Measurements from ENCODE around the gene KAT2B.

The KAT2B gene

DNA sequence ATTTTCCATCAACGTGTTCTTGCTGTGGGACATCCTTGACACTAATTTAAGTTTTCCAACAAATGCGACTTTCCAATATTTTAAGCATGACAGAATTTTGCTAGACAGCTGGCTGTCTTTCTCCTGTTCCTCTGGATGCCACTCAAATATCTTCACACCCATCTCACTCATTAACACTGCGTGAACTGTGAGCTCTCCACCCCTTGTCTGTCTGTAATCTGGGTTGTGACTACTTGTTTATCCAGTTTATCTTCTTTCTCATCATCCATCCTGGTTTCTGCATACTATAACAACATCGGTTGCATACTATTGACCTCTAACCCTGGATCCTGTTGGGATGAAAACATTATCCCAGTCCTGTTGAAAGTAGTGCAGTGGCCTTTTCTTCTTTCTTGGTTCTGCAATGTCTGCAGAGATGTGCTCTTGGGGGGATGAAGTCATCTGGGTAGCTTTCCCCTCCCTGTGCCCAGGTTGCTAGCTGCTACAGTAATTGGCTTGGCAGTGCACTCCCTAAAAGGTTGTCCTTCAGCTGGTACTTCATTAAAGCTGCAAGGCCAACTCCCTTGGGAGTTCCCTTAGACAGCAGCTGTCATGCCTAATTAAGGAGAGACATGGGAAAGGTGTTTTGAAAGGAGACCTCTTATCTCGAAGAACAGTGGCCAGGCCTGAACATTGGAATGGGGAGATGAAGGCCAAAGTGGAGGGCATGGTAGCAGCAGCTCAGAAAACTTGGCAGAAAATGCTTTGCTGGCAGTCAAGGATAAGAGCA lies 24.7 kb downstream of the KAT2B start:
- peaks cover under 1% of the 10 kb centered on the region for H3K9me3 Mint-ChIP-seq
- H3K4me3 Mint-ChIP-seq, result no peak overlapping the region
- H3K4me1 Mint-ChIP-seq, result peaks cover 55% of the 10 kb centered on the region
- no peak for DNase-seq
- H3K36me3 Mint-ChIP-seq, result peaks cover 42% of the 10 kb centered on the region
- no peaks in the 10 kb centered on the region for H3K27me3 Mint-ChIP-seq
- CTCF ChIA-PET, result interaction anchor here (0.6 to 1.4 kb wide), 2 partner anchors 24 to 42 kb away, joined by 3 to 7 read pairs; no protein-coding TSS in a partner anchor
- H3K27ac Mint-ChIP-seq, result no peak overlapping the region

DNA sequence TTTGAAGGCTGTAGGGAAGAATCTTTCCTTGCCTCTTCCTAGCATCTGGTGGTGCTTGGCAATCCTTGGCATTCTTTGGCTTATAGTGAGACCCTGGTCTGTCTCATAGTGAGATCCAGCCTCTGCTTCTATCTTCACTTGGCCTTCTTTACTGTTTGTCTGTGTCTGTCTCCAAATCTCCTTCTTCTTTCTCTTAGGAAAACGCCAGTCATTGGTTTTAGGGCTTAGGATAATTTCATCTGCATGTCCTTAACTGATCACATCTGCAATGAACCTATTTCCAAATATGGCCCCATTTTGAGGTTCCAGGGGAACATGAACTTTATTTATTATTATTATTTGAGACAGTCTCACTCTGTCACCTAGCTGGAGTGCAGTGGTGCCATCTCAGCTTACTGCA lies 25.8 kb downstream of the KAT2B start:
- peaks cover 45% of the 10 kb centered on the region for H3K4me1 Mint-ChIP-seq
- no peak overlapping the region for H3K27ac Mint-ChIP-seq
- CTCF ChIA-PET, result no interaction called here

DNA sequence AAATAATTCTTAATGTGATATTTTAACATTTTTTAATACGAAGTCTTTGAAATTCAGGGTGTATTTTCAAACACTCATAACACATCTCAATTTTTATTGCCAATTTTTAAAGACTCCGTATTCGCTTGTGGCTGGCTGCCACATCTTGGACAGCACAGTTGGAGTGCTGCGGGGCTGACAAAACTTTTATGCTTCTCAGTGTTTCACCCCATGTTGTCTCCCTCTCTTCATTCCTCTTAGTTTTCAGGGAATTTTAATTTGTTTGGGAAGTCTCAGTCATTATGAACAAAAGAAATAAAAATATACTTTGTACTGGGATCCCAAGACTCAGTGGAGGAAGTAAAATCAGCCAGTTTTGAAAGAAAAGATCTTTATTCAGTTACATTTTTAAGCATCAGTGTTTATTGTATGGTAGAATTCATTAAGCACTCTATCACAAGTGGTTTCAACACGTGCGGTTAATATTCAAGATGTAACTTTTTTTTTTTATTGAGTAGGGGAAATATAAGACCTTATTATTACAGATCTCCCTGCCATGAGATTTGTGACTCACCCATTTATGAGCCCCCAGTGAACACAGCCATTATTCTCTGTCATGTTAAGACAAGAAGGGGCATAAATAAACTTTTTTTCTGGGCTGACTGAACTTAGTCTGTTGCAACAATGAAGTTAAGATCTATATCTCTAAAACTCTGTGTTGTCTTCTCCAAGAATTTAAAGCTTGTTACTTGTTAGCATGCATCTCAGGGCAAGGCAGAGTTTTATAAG lies 26.8 kb downstream of the KAT2B start:
- Mint-ChIP-seq H3K4me3 (no peak overlapping the region), H3K9me3 (no peaks in the 10 kb centered on the region), H3K36me3 (peaks cover 46% of the 10 kb centered on the region), H3K4me1 (peaks cover 41% of the 10 kb centered on the region), H3K27me3 (no peaks in the 10 kb centered on the region), H3K27ac (no peak overlapping the region)
- CTCF ChIA-PET, result no interaction called here
- DNase-seq, result no peak

More for the DNA sequence above, 25.8 kb downstream of the KAT2B start:
- Mint-ChIP-seq H3K9me3 (no peaks in the 10 kb centered on the region), H3K27me3 (no peaks in the 10 kb centered on the region), H3K36me3 (peaks cover 38% of the 10 kb centered on the region), H3K4me3 (no peak overlapping the region)
- no peak for DNase-seq

DNA sequence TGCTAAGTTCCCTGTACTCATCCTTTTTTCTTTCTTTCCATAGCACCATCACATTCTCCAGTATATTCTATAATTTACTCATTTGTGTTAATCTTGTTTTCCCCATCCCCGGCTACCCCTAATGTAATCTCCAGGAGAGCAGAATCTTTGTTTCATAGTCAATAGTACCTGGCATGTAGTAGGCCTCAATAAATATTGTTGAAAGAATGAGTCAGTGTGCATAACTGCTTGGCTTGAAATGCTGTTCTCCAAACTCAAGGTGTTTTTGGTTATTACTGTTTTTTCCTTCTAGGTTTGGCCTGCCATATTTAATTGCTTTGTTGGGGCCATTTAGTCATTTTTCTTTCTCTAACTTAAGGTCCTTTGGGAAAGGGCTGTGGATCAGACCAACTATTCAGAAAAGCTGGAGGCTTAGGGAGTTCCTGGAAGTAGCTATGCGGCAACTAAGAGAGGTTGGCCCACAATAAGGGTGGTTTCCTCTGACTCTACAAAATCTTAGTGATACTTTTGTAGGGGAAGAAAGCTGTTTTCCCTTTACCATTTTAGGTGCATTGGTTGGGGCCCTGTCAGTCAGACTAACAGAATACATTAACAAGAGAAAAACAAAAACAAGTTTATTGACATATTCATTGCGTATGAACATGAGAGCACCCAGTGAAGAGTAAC lies 28.4 kb downstream of the KAT2B start:
- no peaks in the 10 kb centered on the region for H3K27me3 Mint-ChIP-seq
- DNase-seq, result no peak
- H3K27ac Mint-ChIP-seq, result peak overlapping the region; percentile 70
- H3K36me3 Mint-ChIP-seq, result peaks cover 53% of the 10 kb centered on the region
- H3K4me3 Mint-ChIP-seq, result no peak overlapping the region
- no peaks in the 10 kb centered on the region for H3K9me3 Mint-ChIP-seq
- peaks cover 41% of the 10 kb centered on the region for H3K4me1 Mint-ChIP-seq
- CTCF ChIA-PET, result interaction anchor here (0.8 kb wide), 1 partner anchor 11 kb away, joined by 3 read pairs; no protein-coding TSS in a partner anchor

DNA sequence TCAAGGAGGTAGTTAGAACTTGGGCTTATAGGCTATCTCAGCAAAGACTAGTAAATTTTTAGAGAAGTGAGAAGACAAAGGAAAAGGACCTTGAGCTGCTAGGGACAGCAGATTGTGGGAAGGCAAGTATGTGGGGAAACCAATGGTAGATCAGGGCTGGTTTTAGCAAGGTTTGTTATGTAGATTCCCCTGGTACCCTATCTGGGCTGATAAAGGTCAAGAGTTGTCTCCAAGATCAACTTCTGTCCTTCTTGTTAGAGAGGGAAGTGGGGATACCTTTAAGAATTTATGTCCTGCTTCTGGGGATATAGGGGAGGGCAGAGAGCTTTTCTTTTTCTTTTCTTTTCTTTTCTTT lies 28.9 kb downstream of the KAT2B start:
- DNase-seq, result no peak
- Mint-ChIP-seq H3K4me1 (peaks cover 36% of the 10 kb centered on the region), H3K36me3 (peaks cover 56% of the 10 kb centered on the region), H3K27me3 (no peaks in the 10 kb centered on the region), H3K9me3 (no peaks in the 10 kb centered on the region), H3K27ac (peak overlapping the region; percentile 70), H3K4me3 (no peak overlapping the region)
- CTCF ChIA-PET, result interaction anchor here (0.8 kb wide), 1 partner anchor 12 kb away, joined by 3 read pairs; no protein-coding TSS in a partner anchor

DNA sequence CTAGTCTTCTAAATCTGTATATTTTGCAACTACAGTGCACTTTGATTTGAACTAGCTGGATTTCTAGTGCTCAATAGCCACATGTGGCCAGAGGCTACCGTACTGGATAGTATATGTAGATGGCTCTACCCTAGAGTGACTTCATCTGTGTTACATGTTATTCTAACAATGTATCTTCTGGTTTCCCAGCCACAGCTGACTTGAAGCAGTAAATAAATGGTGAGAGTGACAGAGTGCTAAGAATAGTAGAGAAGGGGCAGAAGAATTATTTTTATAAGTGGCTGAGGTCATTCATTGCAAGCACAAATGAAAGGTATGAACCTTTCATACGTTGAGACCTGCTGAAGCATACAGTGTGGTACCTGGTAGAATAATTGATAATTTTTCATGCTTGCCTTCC lies 30.9 kb downstream of the KAT2B start:
- Mint-ChIP-seq H3K4me3 (no peak overlapping the region), H3K27me3 (no peaks in the 10 kb centered on the region), H3K4me1 (peaks cover 26% of the 10 kb centered on the region), H3K27ac (no peak overlapping the region), H3K36me3 (peaks cover 59% of the 10 kb centered on the region), H3K9me3 (no peaks in the 10 kb centered on the region)
- CTCF ChIA-PET, result interaction anchor here (1.6 kb wide), 1 partner anchor 13 kb away, joined by 4 read pairs; no protein-coding TSS in a partner anchor
- no peak for DNase-seq

DNA sequence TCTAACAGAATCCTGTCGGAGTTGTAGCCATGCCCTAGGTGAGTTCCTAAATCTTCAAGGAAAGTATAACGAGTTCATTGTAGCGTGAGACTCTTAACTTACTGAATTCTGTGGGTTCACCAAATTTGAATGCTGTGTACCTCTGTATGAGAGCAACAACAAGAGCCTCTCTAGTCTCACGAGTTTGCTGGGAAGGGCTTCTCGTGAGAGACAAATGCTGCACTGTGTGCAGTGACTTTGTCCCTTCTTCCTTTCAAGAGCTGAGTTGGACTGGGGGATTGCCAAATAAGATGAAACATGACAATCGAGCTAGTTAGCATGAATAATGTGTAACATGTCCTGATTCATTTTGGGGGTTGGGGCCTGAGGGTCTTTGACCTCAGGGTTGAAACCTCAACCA lies 32.2 kb downstream of the KAT2B start:
- H3K9me3 Mint-ChIP-seq, result no peaks in the 10 kb centered on the region
- no peak overlapping the region for H3K4me3 Mint-ChIP-seq
- DNase-seq, result no peak
- peaks cover 69% of the 10 kb centered on the region for H3K36me3 Mint-ChIP-seq
- CTCF ChIA-PET, result no interaction called here
- no peaks in the 10 kb centered on the region for H3K27me3 Mint-ChIP-seq
- no peak overlapping the region for H3K27ac Mint-ChIP-seq
- peaks cover 27% of the 10 kb centered on the region for H3K4me1 Mint-ChIP-seq

DNA sequence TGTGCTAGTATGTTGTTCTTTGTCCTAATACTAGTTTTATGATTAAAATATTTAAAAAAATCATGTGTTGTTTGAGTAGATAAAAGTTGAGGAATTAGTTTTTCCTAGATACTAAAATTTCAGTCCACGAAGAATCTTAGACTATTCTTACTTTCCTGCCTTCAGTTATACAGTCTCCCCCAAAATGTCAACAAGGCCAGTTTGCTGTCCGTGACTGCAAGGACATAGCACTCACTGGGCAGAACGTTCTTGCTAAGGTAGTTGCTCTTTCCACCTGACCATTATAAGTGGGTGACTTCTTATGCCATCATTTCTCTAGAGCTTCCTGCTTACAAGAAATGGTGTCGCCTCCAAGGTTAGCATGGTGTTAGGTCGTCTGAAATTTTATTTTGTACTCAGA lies 32.8 kb downstream of the KAT2B start:
- H3K27me3 Mint-ChIP-seq, result no peaks in the 10 kb centered on the region
- H3K4me1 Mint-ChIP-seq, result peaks cover 27% of the 10 kb centered on the region
- H3K4me3 Mint-ChIP-seq, result no peak overlapping the region
- DNase-seq, result no peak
- peaks cover 69% of the 10 kb centered on the region for H3K36me3 Mint-ChIP-seq
- CTCF ChIA-PET, result no interaction called here
- no peak overlapping the region for H3K27ac Mint-ChIP-seq
- H3K9me3 Mint-ChIP-seq, result no peaks in the 10 kb centered on the region

DNA sequence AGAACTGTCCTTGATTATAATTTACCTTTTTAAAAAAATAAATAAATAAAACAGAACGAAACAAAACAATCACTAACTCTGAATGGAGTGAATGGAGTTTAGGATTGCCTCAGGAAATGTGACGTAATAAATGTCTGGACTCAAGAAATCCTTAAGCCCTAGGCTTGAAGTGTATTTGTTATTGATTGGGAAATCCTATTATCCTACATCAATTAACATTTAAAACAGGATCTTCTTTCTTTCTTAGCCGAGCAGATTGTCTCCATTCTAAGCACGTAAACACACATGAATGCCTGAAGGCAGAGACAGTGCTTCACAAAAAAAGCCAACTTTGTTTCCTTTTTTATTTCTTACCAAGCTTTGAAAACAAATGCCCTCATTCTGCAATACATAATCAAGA lies 33.4 kb downstream of the KAT2B start:
- Mint-ChIP-seq H3K27ac (no peak overlapping the region), H3K4me3 (no peak overlapping the region), H3K9me3 (no peaks in the 10 kb centered on the region), H3K27me3 (no peaks in the 10 kb centered on the region), H3K4me1 (peaks cover 21% of the 10 kb centered on the region), H3K36me3 (peaks cover 67% of the 10 kb centered on the region)
- CTCF ChIA-PET, result no interaction called here
- no peak for DNase-seq

DNA sequence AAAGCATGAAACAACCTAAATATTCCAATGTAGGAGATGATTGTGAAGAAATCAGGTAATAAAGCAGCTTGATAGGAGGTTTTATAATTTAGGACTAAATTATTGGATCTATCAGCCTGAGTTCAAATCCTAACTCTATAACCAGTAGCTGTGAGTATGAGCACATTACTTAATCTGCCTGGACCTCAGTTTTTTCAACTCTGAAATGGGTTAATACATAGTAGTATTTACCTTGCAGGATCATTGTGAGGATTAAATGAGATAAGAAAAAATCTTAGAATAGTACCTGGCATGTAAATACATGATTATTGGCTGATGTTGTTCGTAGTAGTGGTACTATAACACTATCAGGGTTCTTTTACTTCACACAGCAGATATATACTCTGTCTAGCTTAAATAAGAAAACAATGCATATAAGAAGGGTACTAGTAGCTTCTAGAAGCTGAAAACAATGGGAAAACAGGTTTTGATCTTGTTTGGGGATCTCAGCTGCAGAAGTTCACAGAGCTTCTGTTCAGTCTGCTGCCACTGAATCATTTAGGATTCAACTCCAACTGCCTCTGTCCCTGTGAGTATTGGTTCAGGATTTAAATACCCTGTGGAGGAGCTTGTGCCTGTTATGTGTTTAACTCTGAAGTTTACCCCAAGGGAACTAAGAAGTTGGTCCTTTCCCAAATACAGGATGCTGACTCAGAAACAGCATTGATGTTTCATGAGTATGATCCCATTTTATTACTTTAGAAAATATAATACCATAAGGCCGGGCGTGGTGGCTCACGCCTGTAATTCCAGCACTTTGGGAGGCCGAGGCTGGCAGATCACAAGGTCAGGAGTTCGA lies 34.2 kb downstream of the KAT2B start:
- H3K27ac Mint-ChIP-seq, result no peak overlapping the region
- H3K4me3 Mint-ChIP-seq, result no peak overlapping the region
- no peaks in the 10 kb centered on the region for H3K27me3 Mint-ChIP-seq
- H3K4me1 Mint-ChIP-seq, result peaks cover 15% of the 10 kb centered on the region
- no peaks in the 10 kb centered on the region for H3K9me3 Mint-ChIP-seq
- DNase-seq, result no peak
- H3K36me3 Mint-ChIP-seq, result peaks cover 64% of the 10 kb centered on the region
- CTCF ChIA-PET, result no interaction called here

DNA sequence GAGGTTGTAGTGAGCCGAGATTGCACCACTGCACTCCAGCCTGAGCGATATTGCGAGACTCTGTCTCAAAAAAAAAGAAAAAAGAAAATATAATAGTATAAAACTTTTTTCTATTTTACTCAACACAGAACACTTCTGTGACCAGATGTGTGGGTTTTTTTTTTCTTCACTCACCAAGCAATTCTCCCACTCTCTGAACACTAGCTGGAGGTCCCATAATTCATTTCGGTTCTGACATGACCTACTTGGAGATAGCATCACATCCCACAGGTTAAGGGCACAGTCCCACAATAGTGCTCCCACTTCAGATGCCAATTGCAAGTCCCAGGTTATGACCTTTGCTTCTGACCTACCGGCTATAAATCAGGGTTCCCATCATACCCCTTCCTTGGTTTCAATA lies 35.0 kb downstream of the KAT2B start:
- peaks cover 10% of the 10 kb centered on the region for H3K4me1 Mint-ChIP-seq
- CTCF ChIA-PET, result no interaction called here
- H3K27ac Mint-ChIP-seq, result no peak overlapping the region
- peaks cover 66% of the 10 kb centered on the region for H3K36me3 Mint-ChIP-seq
- DNase-seq, result no peak
- no peak overlapping the region for H3K4me3 Mint-ChIP-seq
- H3K27me3 Mint-ChIP-seq, result no peaks in the 10 kb centered on the region
- H3K9me3 Mint-ChIP-seq, result no peaks in the 10 kb centered on the region

DNA sequence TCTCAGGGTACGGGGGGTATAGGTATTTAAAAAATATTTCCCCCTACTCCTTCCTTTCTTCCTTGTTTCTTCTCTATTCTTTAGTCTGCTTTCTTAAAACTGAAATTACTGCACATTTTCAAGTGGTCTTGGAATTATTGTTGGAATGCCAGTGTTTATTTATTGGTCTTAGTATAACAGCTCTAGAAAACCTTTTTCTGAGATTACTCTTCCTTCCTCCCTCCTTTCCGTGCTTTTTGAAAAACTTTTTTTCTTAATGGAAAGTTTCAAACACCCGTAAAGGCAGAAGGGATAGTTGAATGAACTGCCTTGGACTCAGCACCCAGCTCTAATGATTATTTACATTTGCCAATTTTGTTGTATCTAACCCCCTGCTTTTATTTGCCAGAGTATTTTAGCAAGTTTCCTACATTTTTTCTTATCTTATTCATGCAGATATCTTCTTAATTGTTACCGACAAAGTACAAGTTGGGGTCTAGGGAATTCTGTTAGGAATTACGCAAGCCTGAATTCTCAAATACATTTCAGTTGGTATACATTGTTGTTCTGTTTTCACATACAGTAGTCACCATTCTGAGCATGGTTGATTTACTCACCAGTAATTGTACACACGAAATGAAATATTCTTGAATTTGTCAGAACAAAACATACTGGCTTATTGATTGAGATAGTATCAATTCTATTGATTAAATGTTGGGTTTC lies 36.2 kb downstream of the KAT2B start:
- H3K27me3 Mint-ChIP-seq, result no peaks in the 10 kb centered on the region
- no peaks in the 10 kb centered on the region for H3K9me3 Mint-ChIP-seq
- CTCF ChIA-PET, result interaction anchor here (1.4 kb wide), 1 partner anchor 10 kb away, joined by 4 read pairs; no protein-coding TSS in a partner anchor
- peaks cover 18% of the 10 kb centered on the region for H3K4me1 Mint-ChIP-seq
- H3K36me3 Mint-ChIP-seq, result peaks cover 69% of the 10 kb centered on the region
- no peak overlapping the region for H3K4me3 Mint-ChIP-seq
- no peak for DNase-seq
- no peak overlapping the region for H3K27ac Mint-ChIP-seq

DNA sequence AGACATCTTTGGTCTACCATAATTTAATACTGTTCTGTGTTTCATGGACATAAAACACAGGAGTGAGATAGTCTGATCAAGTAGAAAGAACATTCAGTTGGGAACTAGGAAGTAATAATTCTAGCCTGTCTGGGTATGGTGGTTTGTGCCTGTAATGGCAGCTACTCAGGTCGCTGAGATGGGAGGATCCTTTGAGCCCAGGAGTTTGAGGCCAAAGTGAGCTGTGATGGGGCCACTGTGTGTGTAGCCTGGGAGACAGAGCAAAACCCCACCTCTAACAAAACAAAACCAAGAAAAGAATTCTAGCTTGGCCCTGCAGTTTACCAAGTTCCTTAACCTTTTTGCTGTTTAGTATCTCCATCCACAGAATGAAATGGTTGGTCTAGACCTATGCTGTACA lies 36.8 kb downstream of the KAT2B start:
- H3K4me3 Mint-ChIP-seq, result no peak overlapping the region
- peaks cover 63% of the 10 kb centered on the region for H3K36me3 Mint-ChIP-seq
- H3K9me3 Mint-ChIP-seq, result no peaks in the 10 kb centered on the region
- CTCF ChIA-PET, result interaction anchor here (1.4 kb wide), 1 partner anchor 9 kb away, joined by 4 read pairs; no protein-coding TSS in a partner anchor
- no peak for DNase-seq
- H3K27ac Mint-ChIP-seq, result peak overlapping the region; percentile 12
- H3K4me1 Mint-ChIP-seq, result peaks cover 19% of the 10 kb centered on the region
- no peaks in the 10 kb centered on the region for H3K27me3 Mint-ChIP-seq

Measured in activated naive CD4-positive, alpha-beta T cell treated with anti-CD3 and anti-CD28 coated beads, Interleukin-2, amount 10 ng/mL, durations not matched to agents 7 days and 5 days (primary cell).